Nephron progenitor cell (in vitro differentiated cells): ENCODE measurements around the gene RORC.
"Not testable (repeated sequence)": the region's sequence is repeated elsewhere in the genome, so short reads cannot be mapped to it uniquely, and the experiment has no call there.

Experiments used
- DNase-seq: peaks from one replicate; pipeline ENCODE4 v3.0.0; 2021
- H3K27ac Mint-ChIP-seq: 2 replicates; pipeline ENCODE4 v1.8.0; 2021; ENCODE audit warnings: mild to moderate bottlenecking, moderate library complexity, mixed read lengths
- H3K27me3 Mint-ChIP-seq: 2 replicates; pipeline ENCODE4 v1.8.0; 2021; ENCODE audit warnings: mild to moderate bottlenecking, low read depth, mixed read lengths; ENCODE audit not compliant: poor library complexity
- H3K36me3 Mint-ChIP-seq: 2 replicates; pipeline ENCODE4 v1.8.0; 2021; ENCODE audit warnings: low read depth, mixed read lengths
- H3K4me1 Mint-ChIP-seq: 2 replicates; pipeline ENCODE4 v1.8.0; 2021; ENCODE audit warnings: mixed read lengths
- H3K4me3 Mint-ChIP-seq: 2 replicates; pipeline ENCODE4 v1.8.0; 2021; ENCODE audit warnings: mild to moderate bottlenecking, moderate library complexity, mixed read lengths
- H3K9me3 Mint-ChIP-seq: 2 replicates; pipeline ENCODE4 v1.8.0; 2021; ENCODE audit warnings: mild to moderate bottlenecking, moderate library complexity, mixed read lengths
- TF ChIP-seq, protein P1 (sequence below): fragments of 200-600 bp; sonication (generic); IDR thresholded peaks from 2 replicates; pipeline ENCODE4 v1.5.0; 2021; ENCODE audit warnings: antibody characterized with exemption

The RORC gene

GRCh38 chr1:151831605-151832004, at the start of gene RORC:
RORC (minus strand) TSS chr1:151831802; CDS start chr1:151831764, 38 bp downstream.
- Mint-ChIP-seq H3K36me3 (no peaks in the 10 kb centered on the region), H3K4me3 (no peak within 1 kb of the TSS), H3K27ac (no peak within 1 kb of the TSS), H3K27me3 (peaks cover 33% of the 10 kb centered on the region), H3K4me1 (peaks cover 53% of the 10 kb centered on the region), H3K9me3 (no peaks in the 10 kb centered on the region)
- DNase-seq = no peak
- TF ChIP-seq, protein P1, sequence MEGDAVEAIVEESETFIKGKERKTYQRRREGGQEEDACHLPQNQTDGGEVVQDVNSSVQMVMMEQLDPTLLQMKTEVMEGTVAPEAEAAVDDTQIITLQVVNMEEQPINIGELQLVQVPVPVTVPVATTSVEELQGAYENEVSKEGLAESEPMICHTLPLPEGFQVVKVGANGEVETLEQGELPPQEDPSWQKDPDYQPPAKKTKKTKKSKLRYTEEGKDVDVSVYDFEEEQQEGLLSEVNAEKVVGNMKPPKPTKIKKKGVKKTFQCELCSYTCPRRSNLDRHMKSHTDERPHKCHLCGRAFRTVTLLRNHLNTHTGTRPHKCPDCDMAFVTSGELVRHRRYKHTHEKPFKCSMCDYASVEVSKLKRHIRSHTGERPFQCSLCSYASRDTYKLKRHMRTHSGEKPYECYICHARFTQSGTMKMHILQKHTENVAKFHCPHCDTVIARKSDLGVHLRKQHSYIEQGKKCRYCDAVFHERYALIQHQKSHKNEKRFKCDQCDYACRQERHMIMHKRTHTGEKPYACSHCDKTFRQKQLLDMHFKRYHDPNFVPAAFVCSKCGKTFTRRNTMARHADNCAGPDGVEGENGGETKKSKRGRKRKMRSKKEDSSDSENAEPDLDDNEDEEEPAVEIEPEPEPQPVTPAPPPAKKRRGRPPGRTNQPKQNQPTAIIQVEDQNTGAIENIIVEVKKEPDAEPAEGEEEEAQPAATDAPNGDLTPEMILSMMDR = no peak

GRCh38 chr1:151875419-151876097, 44.0 kb upstream of the RORC start:
- H3K4me3 Mint-ChIP-seq = no peak overlapping the region
- H3K9me3 Mint-ChIP-seq = no peaks in the 10 kb centered on the region

DNA sequence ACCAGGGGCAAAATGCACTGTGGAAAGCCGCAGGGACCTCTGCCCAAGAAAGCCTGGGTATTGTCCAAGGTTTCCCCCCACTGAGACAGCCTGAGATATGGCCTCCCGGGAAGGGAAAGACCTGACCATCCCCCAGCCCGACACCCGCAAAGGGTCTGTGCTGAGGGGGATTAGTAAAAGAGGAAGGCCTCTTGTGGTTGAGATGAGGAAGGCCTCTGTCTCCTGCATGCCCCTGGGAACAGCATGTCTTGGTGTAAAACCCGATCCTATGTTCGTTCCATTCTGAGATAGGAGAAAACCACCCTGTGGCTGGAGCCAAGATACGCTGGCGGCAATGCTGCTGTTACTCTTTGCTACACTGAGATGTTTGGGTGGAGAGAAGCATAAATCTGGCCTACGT, 41.2 kb upstream of the RORC start:
- H3K27ac Mint-ChIP-seq, H3K4me1 Mint-ChIP-seq, H3K27me3 Mint-ChIP-seq, DNase-seq, H3K4me3 Mint-ChIP-seq, H3K9me3 Mint-ChIP-seq: not testable (repeated sequence)
- H3K36me3 Mint-ChIP-seq = peaks cover 16% of the 10 kb centered on the region

More at GRCh38 chr1:151875419-151876097, 44.0 kb upstream of the RORC start:
- Mint-ChIP-seq H3K27ac (no peak overlapping the region), H3K27me3 (no peaks in the 10 kb centered on the region), H3K36me3 (peaks cover 29% of the 10 kb centered on the region), H3K4me1 (no peaks in the 10 kb centered on the region)
- TF ChIP-seq, protein P1 = no peak
- DNase-seq = no peak

- peaks cover 3% of the 10 kb centered on the region for H3K27me3 Mint-ChIP-seq
- H3K36me3 Mint-ChIP-seq = peaks cover 16% of the 10 kb centered on the region
- TF ChIP-seq, protein P1 = no peak
- H3K4me1 Mint-ChIP-seq = no peaks in the 10 kb centered on the region
- H3K4me3 Mint-ChIP-seq = no peak overlapping the region
- no peak for DNase-seq
- no peak overlapping the region for H3K27ac Mint-ChIP-seq
- no peaks in the 10 kb centered on the region for H3K9me3 Mint-ChIP-seq
Observed at GRCh38 chr1:151871284-151872030, 39.9 kb upstream of the RORC start.

DNA sequence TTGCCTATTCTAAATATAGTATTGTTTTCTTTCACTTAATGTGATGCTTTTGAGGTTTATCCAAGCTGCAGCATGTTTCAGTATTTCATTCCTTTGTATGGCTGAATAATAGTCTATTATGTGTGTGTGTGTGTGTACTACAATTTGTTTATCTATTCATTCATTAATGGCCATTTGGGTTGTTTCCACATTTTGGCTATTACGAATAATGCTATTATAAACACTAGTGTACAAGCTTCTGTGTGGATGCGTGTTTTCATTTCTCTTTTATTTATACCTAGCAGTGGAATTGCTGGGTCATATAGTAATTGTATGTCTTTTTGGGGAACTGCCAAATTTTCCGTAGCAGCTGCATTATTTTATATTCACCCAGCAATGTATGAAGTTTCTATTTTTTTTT, 36.9 kb upstream of the RORC start:
- H3K9me3 Mint-ChIP-seq = no peaks in the 10 kb centered on the region
- H3K36me3 Mint-ChIP-seq = peaks cover 6% of the 10 kb centered on the region
- H3K27me3 Mint-ChIP-seq = peaks cover 7% of the 10 kb centered on the region
- TF ChIP-seq, protein P1 = no peak
- no peaks in the 10 kb centered on the region for H3K4me1 Mint-ChIP-seq
- H3K27ac Mint-ChIP-seq = no peak overlapping the region
- no peak for DNase-seq
- no peak overlapping the region for H3K4me3 Mint-ChIP-seq

DNA sequence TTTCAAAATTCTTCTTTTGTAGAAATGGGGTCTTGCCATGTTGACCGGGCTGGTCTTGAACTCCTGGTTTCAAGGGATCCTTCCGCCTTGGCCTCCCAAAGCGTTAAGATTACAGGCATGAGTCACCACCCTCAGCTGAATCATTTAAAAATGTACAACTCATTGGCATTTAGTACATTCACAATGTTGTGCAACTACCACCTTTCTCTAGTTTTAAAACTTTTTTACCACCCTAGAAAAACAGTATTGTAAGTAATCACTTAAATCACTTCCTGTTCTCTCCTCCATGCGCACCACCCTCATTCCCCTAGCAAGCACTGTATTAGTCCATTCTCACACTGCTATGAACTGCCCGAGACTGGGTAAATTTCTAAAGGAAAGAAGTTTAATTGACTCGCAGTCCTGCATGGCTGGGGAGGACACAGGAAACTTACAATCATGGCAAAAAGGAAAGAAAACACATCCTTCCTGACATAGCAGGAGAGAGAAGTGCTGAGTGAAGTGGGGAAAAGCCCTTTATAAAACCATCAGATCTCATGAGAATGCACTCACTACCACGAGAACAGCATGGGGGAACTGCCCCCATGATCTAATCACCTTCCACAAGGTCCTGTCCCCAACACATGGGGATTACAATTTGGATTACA, 36.3 kb upstream of the RORC start:
- TF ChIP-seq, protein P1 = no peak
- Mint-ChIP-seq H3K4me1 (no peaks in the 10 kb centered on the region), H3K27me3 (peaks cover 7% of the 10 kb centered on the region), H3K27ac (no peak overlapping the region), H3K4me3 (no peak overlapping the region), H3K9me3 (no peaks in the 10 kb centered on the region), H3K36me3 (no peaks in the 10 kb centered on the region)
- no peak for DNase-seq
